HG03439 (cell line): ENCODE results near the gene ANKS6.

Source experiments
- ATAC-seq: cut with Tn5 transposase; IDR thresholded peaks from one replicate; pipeline ENCODE4 v1.9.1; 2021; ENCODE audit warnings: mild to moderate bottlenecking, moderate library complexity; ENCODE audit not compliant: unreplicated experiment

The ANKS6 gene

GRCh38 chr9:98740226-98740881 lies 56.0 kb downstream of the ANKS6 start:
- ATAC-seq = no peak

DNA sequence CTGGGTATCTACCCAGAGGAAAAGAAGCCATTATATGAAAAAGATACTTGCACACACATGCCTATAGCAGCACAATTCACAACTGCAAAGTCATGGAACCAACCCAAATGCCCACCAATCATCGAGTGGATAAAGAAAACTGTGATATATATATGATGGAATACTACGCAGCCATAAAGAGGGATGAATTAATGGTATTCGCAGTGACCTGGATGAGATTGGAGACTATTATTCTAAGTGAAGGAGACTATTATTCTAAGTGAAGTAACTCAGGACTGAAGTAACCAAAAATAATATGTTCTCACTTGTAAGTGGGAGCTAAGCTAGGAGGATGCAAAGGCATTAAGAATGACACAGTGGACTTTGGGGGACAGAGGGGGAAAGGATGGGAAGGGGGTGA lies 57.6 kb downstream of the ANKS6 start:
- ATAC-seq = no peak

GRCh38 chr9:98736226-98736625 lies 60.1 kb downstream of the ANKS6 start:
- no peak for ATAC-seq

DNA sequence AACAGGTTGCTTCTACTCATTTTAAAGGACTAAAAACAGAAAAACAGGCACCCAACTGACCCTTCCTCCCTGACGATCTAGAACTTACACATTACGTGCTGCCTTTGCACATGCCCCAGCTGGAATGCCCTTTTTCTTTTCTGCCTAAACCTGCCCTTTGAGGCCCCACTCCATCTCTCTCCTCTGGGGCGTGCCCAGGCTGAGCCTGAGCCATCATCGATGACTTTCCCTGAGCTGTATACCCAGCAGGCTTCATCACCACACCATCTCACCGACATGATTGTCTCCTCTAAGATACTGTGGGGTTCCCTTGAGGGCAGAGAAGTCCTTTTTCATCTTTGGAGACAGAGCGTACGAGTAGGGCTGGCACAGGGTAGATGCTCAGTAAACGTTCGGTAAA lies 63.6 kb downstream of the ANKS6 start:
- no peak for ATAC-seq

GRCh38 chr9:98732091-98732490 lies 64.3 kb downstream of the ANKS6 start:
- ATAC-seq = no peak

DNA sequence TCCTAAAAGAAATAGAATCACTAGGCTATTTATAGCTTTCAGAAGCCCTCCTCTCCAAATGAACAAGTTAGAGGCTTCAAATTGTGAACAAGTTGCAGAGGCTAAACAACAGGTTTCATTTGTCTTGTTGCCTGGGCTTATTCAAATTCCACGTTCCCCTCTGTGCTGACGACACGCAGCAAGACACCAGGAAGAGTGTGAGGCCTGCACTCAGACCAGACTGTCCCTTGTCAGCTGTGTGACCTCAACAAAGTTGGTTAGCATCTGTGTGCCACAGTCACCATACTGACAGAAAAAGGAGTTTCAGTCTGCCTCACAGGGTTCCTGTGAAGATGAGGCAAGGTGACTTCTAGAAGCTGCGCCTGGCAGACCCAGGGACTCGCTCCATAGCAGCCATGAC lies 65.5 kb downstream of the ANKS6 start:
- ATAC-seq = no peak

- no peak for ATAC-seq
These were observed 67.9 kb downstream of the ANKS6 start for GRCh38 chr9:98728500-98728899.

DNA sequence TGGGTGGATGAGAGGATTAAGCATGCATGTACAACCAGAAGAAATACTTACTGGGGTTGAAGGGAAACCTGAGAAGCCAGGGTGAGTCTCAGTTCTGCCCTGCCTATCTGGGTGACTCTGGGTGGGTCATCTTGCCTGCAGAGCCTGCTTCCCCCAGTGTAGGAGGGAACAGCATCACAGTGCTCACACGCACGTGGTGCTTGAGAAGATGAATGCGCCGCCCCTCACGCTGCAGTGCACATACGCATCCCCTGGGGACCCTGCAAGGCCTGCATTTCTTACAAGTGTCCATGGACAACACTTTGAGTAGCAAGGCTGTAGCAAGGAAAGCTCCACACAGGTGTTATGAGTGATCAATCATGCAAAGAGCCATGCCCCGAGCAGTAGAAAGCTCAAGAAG lies 68.9 kb downstream of the ANKS6 start:
- ATAC-seq = no peak

DNA sequence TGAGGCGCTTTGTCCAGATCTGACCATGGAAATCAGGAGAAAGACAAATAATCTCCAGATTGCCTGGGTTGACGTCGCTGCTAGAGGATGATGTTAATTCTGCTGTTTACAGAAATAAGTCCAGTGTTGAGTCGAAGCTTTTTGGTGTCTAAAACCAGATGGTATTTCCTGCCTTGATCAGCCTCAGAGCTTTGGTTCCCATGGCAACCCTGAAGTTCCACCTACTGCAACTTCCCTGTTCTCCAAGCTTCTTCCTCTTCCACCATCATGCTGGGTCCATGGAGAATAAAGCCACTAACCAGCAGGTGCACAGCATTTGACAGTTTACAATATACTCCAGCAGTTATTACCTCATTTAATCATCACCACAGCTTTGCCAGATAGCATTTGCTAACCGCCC lies 69.6 kb downstream of the ANKS6 start:
- no peak for ATAC-seq

GRCh38 chr9:98724810-98725530 lies 71.4 kb downstream of the ANKS6 start:
- no peak for ATAC-seq

DNA sequence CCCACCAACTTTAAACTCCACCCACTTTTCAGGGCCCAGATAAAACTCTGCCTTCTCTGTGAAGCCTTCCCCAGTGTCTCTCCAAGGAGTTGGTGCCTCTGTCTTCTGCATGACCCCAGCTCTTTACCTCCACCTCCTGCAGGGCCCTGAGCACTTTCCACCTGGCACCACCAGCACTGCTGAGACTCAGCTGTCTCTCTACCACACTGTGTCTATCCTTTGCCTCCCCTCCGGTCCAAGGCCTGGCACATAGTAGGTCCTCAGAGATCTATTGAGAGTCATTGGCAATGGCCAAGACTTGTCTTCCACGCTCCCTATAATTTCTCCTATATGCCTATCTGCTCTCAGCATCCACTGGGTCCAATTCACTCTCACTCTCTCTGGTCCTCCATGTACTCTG lies 74.7 kb downstream of the ANKS6 start:
- no peak for ATAC-seq

DNA sequence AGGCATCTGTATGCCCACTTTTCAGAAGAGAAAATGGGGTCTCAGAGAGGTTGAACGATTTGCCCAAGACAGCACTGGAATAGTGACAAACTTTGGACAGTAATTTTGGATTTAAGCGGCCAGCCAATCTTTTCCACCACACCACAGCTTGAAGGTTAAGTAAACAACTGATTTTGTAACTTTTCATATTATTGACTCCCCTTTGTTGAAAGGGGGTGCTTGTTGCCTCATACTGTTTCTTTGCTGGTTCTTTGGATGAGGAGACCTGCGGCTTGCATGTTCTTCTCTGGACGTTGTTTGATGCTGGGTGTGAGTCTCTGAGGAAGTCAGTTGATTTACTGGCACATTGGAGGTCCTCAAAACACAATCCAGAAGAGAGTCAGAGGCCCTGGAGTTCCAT lies 76.0 kb downstream of the ANKS6 start:
- no peak for ATAC-seq

- no peak for ATAC-seq
These were observed 77.3 kb downstream of the ANKS6 start for GRCh38 chr9:98719055-98719454.

- ATAC-seq = no peak
These were observed 81.5 kb downstream of the ANKS6 start for GRCh38 chr9:98714833-98715232.

DNA sequence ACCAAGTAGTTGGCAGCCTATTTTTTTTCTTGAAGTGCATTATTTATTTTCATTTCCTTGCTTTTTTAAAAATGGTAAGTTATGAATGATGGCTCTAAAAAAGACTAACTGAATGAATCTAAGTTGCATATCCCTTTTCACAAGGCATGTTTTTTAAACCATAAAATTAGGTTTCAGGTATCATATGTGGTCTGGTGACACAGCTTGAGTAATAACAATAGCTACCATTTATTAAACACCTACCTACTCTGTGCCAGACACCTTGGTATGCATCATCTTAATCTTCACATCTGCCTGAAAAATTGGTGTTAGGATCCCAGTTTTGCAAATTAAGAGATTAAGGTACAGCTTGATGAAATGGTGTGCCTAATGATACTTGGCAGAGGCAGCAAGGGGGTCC lies 83.4 kb downstream of the ANKS6 start:
- no peak for ATAC-seq

GRCh38 chr9:98709968-98710965 lies 86.1 kb downstream of the ANKS6 start:
- ATAC-seq = no peak

DNA sequence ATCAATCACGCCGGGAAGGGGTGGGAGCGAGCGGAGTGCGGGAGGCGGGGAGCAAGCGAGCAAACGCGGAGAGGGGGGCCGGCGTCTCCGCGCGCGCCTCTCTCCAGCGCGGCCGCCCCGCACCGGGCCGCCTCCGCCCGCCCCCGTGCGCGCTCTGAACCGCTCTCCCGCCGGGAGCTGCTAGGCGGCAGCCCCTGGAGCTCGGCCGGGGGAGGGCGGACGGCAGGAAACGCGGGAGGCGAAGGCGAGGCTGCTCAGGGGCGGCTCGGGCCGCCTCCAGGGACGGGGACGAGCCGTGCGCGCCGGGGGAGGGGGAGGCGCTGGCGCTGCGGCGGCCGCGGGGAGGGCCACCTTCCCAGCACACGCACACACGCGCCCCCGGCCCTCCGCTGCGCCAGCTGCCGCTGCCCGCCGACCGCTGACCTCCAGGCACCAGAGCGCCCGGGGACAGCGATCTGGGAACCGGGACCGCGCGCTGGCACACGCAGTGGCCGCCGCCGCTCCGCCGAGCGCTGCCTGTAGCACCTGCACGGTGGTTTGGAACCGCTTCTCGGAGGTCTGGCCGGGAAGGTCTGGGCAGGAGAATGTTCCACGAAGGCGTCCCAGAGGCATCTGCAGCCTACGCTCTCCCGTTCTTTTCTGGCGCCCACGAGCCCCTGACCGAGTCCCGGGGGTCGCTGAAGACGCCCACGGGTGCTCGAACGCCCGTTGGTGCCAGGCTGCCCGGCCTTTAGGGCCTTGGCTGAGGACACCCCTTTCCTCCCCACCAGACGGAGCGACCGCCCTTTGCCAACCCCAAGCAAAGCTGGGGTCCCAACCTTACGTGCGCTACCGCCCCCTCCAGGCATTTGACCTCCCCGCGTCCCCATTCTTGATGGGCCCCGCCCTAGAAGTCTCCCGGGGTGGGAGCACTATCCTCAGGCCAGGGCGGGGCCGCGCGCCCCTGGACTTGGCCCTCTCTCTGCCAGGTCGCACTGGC lies 87.1 kb downstream of the ANKS6 start, which contains the start of gene GABBR2:
TSS of gene GABBR2 (minus strand) at position 3 of the 979 bp plus-strand sequence. CDS start 198 bp downstream, outside the sequence.
- no peak for ATAC-seq

DNA sequence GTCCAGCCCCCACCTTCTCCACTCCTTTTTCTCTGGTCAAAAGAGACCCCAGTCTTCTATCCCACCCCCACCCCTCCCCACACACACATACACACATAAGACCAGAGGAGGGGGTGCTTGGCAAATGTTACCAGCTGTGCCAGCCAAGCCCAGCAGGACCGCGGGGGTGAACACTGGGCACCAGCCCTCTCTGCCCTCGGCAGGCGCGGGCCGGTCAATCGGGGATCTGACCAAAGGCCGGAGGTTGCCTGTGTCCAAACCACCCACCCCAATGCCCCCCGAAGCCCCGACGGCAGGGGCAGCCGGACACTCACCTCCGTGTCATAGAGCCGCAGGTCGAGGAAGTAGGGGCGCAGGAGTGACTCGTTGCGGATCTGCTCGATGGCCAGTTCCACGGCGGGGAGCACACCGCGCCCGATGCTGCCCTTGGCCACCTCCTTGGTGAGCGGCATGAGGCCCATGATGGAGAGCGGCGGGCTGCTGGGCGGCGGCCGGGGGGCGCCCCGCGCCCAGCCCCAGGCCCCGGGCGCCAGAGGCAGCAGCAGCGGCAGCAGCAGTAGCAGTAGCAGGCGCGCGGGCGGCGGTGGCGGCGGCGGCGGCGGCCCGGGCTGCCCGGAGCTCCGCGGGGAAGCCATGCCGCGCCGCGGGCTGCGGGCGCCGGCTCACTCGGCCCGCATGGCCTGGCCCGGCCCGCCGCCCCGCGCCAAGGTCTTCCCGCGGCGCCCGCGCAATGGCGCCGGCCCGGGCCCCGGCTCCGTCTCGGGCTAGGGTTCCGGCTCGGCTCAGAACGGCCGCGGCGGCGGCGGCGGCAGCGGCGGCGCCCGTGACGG lies 88.0 kb downstream of the ANKS6 start:
- ATAC-seq = no peak
